ENCODE measurements around the gene NF2.
"Not testable (repeated sequence)": the region's sequence is repeated elsewhere in the genome, so short reads cannot be mapped to it uniquely, and the experiment has no call there.

The NF2 gene

DNA sequence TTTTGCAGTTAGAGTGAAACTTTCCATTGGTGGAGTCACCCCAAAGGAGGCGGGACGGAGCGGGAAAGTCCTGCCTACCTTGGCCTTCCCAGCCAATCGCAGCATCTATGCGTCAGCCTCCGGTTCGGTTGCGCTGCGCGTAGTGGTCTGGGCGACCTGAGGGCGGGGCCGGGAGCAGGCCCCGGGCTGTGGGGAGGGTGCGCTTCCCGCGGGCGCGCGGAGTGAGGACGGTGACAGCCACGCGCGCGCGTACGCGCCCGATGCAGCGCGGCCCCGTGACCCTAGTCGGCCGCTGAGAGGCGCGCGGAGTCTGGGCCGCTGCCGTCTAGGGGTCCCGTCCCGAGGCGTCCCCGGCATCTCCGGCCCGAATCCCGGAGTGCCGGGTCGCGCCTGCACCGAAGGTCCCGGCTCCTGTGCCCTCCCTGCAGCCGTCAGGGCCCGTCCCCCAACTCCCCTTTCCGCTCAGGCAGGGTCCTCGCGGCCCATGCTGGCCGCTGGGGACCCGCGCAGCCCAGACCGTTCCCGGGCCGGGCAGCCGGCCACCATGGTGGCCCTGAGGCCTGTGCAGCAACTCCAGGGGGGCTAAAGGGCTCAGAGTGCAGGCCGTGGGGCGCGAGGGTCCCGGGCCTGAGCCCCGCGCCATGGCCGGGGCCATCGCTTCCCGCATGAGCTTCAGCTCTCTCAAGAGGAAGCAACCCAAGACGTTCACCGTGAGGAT lies at the start of gene NF2:
NF2 (plus strand) TSS at position 276 of the 718 bp plus-strand sequence; CDS start at position 642, 366 bp downstream.
- peak; percentile 98 for DNase-seq

GRCh38 chr22:29555065-29555644 lies 48.3 kb upstream of the NF2 start:
- DNase-seq, result no peak

GRCh38 chr22:29559030-29559429 lies 44.4 kb upstream of the NF2 start:
- no peak for DNase-seq

GRCh38 chr22:29559853-29560252 lies 43.6 kb upstream of the NF2 start:
- no peak for DNase-seq

DNA sequence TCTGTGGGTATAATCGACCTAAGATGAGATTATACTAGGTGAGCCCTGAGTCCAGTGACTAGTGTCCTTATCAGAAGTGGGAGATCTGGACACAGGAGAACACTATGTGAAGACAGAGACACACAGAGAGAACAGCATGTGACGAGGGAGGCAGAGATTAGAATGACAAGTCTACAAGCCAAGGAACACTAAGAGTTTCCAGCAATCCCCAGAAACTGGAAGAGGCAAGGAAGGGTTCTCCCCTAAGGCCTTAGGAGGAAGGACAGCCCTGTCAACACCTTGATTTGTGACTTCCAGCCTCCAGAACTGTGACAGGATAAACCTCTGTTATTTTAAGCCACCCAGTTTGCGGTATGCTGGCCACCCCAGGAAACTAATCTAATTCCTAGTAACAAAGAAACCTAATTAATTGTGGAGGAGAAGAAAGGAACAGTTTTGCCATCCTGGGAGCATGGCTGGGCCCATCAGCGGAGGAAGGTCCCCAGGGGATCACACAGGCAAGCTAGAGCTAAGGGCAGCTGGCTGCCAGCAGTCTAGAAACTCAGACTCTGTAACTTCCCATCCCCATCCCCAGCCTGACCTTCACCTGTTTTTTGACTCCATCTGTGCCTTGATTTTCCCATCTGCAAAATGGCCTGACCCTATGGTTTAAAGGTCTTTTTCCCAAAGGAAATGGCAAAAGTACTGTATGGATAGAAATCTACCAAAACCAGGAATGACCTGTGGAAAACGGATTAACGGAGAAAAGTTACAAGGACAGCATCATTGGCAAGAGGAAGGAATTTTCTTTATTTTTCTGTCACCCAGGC lies 39.6 kb upstream of the NF2 start:
- DNase-seq, result no peak

GRCh38 chr22:29566513-29566912 lies 36.9 kb upstream of the NF2 start:
- not testable (repeated sequence) for DNase-seq

DNA sequence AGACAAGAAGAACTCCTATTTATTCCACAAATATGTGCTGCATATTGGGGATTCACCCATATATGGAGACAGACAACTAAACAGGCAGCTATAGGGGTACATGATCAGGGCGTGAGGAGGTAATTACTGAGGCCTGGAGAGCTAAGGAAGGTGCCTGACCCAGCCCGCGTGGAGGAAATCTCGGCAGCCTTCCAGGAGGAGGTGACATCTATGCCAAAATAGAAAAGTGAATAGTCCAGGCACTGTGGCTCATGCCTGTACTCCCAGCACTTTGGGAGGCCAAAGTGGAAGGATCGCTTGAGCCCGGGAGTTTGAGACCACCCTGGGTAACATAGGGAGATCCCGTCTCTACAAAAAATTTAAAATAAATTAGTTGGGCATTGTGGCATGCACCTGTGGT lies 36.1 kb upstream of the NF2 start:
- no peak for DNase-seq

GRCh38 chr22:29569011-29569678 lies 34.3 kb upstream of the NF2 start:
- no peak for DNase-seq

DNA sequence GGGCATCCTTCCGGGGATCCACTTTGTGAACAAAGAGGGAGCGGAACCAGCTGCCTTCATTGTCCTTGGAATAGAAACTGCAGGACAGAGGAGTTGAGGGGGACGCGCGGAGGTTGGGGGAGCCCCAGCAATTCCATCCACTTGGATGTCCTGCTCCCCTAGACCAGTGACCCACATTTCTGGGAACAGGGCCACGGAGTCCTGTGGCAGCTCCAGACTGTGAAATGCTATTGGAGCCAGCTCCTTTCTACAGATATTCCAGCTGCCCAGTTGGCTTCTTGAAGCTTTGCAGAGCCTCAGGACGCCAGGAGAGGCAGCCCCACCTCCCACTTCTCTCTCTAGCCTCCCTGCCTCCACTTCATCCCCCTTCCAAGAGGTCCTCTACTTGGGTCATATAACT lies 33.0 kb upstream of the NF2 start:
- no peak for DNase-seq

GRCh38 chr22:29570912-29571549 lies 32.4 kb upstream of the NF2 start:
- no peak for DNase-seq

GRCh38 chr22:29574762-29575450 lies 28.5 kb upstream of the NF2 start:
- DNase-seq, result no peak

GRCh38 chr22:29578462-29579200 lies 24.8 kb upstream of the NF2 start:
- DNase-seq, result no peak

- peak in 1 of 2 experiments; percentile 2 for DNase-seq
These were observed 23.1 kb upstream of the NF2 start for GRCh38 chr22:29580200-29580810.

DNA sequence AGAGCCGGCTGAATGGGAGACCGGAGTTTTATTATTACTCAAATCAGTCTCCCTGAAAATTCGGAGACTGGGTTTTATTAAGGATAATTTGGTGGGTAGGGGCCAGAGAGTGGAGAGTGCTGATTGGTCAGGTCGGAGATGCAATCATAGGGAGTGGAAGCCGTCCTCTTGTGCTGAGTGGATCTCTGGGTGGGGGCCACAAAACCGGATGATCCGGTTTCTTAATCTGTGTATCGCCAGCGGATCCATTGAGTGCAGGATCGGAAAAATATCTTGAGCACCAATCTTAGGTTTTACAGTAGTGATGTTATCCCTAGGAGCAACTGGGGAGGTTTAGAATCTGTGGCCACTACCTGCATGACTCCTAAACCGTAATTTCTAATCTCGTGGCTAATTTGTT lies 21.6 kb upstream of the NF2 start:
- no peak for DNase-seq

GRCh38 chr22:29584975-29585374 lies 18.5 kb upstream of the NF2 start:
- no peak for DNase-seq

DNA sequence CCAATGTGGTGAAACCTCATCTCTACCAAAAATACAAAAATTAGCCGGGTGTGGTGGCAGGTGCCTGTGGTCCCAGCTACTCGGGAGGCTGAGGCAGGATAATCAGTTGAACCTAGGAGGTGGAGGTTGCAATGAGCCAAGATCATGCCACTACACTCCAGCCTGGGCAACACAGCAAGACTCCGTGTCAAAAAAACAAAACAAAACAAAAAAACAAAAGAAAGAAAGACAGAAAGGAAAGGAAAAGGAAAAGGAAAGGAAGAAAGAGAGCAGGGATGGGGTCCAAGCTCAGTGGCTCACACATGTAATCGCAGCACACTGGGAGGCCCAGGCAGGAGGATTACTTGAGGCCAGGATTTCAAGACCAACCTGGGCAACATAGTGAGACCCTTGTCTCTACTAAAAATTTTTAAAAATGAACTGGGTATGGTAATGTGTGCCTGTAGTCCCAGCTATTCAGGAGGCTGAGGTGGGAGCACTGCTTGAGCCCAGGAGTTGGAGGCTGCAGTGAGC lies 17.2 kb upstream of the NF2 start:
- not testable (repeated sequence) for DNase-seq

GRCh38 chr22:29587938-29588699 lies 15.3 kb upstream of the NF2 start:
- DNase-seq, result no peak

GRCh38 chr22:29593923-29594322 lies 9.5 kb upstream of the NF2 start:
- DNase-seq, result no peak

DNA sequence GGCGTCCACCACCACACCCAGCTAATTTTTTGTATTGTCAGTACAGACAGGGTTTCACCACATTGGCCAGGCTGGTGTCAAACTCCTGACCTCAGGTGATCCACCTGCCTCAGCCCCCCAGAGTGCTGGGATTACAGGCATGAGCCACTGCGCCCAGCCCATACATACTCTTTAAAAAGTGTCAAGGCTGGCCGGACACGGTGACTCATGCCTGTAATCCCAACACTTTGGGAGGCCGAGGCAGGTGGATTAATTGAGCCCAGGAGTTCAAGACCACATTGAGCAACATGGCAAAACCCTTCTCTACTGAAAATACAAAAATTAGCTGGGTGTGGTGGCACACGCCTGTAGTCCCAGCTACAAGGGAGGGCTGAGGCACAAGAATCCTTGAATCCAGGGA lies 9.0 kb upstream of the NF2 start:
- DNase-seq, result not testable (repeated sequence)

DNA sequence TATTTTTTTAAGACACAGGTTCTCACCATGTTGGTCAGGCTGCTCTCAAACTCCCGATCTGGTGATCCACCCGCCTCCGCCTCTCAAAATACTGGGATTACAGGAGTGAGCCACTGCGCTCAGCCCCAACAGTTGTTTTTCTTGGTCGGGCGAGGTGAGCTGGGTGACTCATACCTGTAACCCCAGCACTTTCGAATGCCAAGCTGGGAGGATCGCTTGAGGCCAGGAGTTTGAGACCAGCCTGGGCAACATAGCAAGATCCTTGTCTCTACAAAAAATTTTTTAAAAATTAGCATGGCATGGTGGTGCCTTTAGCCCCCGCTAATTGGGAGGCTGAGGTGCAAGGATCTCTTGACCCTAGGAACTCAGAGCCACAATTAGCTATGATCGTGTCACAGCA lies 7.0 kb upstream of the NF2 start:
- DNase-seq, result no peak

Measured in activated CD4-positive, alpha-beta T cell treated with anti-CD3 and anti-CD28 coated beads, Interleukin-2, amount 50 U/mL, for 48 hours (primary cell).